GM18511 (cell line): ENCODE results near the gene DUSP22.
A peak's percentile ranks its signal among the peaks of the same experiment; 100 is the strongest.
"Not testable (repeated sequence)": the region's sequence is repeated elsewhere in the genome, so short reads cannot be mapped to it uniquely, and the experiment has no call there.

Experiments used
- ATAC-seq: cut with Tn5 transposase; IDR thresholded peaks from one replicate; pipeline ENCODE4 v1.9.1; 2021; ENCODE audit warnings: mild to moderate bottlenecking, moderate library complexity; ENCODE audit not compliant: unreplicated experiment

Gene DUSP22

GRCh38 chr6:279341-280029 is 12.8 kb upstream of the DUSP22 start:
- no peak for ATAC-seq

- ATAC-seq, result no peak
These were observed 11.4 kb upstream of the DUSP22 start for GRCh38 chr6:280775-281468.

- no peak for ATAC-seq
These were observed 10.7 kb upstream of the DUSP22 start for GRCh38 chr6:281469-282103.

GRCh38 chr6:282177-282866 is 10.0 kb upstream of the DUSP22 start:
- no peak for ATAC-seq

GRCh38 chr6:282867-283416 is 9.3 kb upstream of the DUSP22 start:
- ATAC-seq, result no peak

GRCh38 chr6:284486-284885 is 7.8 kb upstream of the DUSP22 start:
- no peak for ATAC-seq

GRCh38 chr6:285030-285771 is 7.1 kb upstream of the DUSP22 start:
- ATAC-seq, result no peak

GRCh38 chr6:285902-286301 is 6.4 kb upstream of the DUSP22 start:
- ATAC-seq, result not testable (repeated sequence)

GRCh38 chr6:286681-287488 is 5.4 kb upstream of the DUSP22 start:
- no peak for ATAC-seq

GRCh38 chr6:287489-287860 is 4.8 kb upstream of the DUSP22 start:
- no peak for ATAC-seq

GRCh38 chr6:288866-289265 is 3.4 kb upstream of the DUSP22 start:
- no peak for ATAC-seq

- no peak for ATAC-seq
These were observed 2.0 kb upstream of the DUSP22 start for GRCh38 chr6:290111-290922.

- ATAC-seq, result no peak
These were observed 1.0 kb upstream of the DUSP22 start for GRCh38 chr6:291204-291696.

GRCh38 chr6:292506-293192 is 362 bp downstream of the DUSP22 start:
- ATAC-seq, result peak; percentile 38

- no peak for ATAC-seq
These were observed 1.2 kb downstream of the DUSP22 start for GRCh38 chr6:293193-294174.

- ATAC-seq, result no peak
These were observed 2.6 kb downstream of the DUSP22 start for GRCh38 chr6:294656-295565.
